HG03060 (cell line): ENCODE data around the gene PTPRD.

ENCODE experiments used
- ATAC-seq: cut with Tn5 transposase; IDR thresholded peaks from one replicate; pipeline ENCODE4 v1.9.1; 2021; ENCODE audit warnings: low read depth, moderate number of reproducible peaks; ENCODE audit not compliant: unreplicated experiment

Gene PTPRD

DNA sequence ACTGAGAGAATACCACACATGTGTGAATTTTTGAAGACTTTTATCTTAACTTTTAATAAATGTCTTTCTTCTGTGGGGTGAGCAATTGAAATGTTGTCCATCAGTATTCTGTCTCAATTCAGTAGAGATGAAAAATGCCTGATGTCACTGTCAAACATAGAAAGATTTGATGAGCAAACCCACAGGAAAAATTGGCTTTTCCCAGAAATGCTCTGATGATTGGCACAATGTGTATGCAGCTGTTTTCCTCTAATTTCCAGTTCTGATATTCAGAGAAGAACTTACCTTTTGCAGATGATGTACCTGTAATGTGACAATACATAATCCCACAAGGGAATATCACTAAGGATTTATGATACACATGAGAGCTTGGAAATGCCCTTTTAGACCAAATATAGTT, 340.0 kb downstream of the PTPRD start:
- no peak for ATAC-seq

DNA sequence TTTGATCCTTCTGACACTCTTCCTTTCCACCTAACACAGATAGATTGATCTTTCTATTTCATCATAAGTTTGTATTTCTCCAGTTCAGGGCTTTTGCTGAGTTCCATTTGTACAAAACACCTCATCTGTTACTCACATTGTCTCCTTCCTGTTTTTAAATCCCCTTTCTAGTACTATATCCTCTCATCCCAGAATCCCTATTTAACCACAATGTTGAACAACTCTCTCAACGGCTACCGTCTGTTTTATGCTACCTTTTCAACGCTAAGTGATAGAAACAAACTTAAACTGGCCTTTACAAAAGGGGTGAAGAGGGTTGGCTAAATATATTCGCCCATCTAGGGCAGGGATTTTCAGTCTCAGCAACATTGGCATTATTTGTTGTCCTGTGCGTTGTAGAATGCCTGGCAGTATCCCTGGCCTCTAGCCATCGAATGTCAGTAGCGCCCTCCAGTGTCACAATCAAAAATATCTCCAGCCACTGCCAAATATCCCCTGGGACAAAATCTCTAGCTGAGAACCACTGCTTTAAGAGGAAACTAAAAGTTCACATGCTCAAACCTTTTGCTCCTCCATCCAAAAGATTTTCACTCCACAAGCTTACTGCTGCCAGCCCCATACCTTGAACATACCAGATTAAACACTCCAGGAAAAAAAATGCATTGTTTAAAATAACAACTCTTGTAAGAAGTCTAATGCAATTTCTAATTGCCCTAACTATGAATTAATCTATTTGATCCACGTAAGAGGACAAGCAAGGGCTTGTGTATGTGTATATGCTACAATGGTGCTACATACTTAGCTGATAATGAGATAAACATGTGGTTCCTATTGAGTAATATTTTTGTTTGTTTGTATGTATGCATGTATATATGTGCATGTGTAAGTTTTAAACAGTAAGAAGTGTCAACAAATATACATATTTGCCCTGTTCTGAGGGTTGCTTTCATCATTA, 344.0 kb downstream of the PTPRD start:
- no peak for ATAC-seq

DNA sequence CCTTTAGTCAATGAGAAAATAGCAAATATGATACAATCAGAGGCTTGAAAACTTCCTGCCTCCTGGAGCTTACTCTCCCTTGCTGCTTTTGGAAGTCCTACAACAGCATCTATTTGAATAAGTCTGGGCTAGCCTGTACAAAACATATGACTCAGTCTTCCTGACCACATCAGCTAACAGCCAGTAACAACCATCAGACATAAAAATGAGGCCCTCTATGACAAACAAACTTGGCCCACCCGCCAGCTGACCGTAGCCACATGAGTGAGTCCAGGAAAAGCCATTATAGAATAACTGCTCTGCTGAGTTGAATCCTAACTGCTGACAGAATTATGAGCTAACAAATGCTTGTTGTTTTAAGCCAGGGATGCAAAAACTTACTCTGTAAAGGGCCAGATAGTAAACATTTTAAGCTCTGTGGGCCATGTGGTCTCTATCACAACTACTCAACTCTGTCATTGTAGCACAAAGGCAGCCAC, 347.6 kb downstream of the PTPRD start:
- no peak for ATAC-seq

DNA sequence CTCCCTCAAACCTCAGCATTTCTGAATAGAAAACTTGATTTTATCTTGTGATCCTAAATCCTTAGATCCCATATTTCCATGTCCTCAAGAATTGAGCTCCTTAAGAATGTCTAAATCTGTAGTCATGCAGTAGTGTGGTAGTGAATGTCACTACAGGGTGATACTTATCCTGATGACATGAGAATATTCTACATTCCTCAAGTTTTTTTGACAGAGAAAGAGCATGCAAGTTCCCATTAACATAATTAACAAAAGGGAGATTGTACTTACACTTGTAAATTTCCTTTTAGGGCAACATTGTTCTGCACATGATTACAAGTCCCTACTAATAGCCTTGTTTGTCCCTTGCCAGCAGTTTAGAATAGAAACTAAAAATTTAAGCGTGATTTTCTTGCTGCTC, 352.3 kb downstream of the PTPRD start:
- ATAC-seq, result no peak

DNA sequence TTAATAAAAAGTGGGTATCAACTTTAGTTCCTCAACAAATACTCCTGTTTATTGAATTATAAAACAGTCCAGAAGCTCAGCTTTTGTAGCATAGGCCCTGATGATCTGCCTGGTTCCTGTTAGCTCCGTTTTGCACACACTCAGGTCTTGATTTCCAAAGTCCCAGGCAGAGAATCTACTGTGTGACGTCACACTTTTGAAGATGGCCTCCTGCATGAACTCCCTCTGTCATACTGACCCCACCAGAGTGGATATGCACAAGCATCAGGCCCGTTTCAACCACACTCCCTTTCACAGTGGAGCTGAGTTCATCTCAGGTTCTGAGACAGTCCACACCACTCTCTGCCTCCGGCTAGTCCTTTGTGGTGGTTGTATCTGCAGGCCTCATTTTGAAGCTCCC, 353.1 kb downstream of the PTPRD start:
- no peak for ATAC-seq

DNA sequence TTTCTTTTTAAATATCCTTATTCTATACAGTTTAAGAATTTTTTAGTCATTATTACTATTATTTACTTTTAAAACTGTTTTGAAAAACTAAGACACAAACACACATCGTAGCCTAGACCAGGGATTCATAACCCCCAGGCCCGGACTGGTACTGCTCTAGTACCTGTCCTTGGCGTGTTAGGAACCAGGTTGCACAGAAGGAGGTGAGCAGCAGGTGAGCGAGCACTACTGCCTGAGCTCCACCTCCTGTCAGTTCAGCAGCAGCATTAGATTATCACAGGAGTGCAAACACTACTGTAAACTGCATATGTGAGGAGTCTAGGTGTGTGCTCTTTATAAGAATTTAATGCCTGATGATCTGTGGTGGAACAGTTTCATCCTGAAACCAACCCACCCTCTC, 357.0 kb downstream of the PTPRD start:
- no peak for ATAC-seq

DNA sequence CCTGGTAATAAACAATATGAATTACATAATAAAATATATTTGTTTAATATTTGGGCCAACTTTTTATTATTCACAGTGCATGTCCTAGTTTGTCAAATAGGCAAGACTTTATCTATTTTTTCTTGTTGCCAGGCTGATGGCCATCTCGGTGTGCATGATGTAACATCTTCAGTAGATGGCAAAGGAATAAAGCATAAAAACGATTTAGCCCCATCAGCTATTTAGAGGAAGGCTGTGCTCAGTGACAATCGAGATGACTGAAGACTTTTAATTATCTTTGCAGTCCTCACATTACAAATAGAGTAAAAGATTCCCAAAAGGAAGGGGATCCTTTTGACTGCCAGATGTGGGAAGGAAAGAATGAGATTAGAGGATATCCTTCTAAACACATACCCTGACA, 358.5 kb downstream of the PTPRD start:
- ATAC-seq, result no peak

DNA sequence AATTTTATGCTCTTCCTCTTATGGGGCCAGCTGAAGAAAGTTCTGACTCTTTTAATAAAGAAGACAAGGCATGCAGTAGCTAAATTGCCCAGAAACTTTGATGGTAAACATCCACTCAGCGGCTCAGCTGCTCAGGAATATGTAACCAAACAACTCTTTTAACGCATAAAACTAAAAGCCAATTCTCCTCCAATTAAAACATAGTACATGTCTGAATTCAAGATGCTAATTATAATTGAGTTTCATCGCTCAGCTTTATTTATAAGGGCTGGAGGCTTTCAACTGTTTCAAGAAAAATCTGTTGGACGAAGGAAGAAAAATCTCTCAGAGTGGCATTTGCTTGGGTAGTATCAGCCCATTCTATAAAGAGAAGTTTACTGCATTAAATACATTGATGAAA, 359.5 kb downstream of the PTPRD start:
- ATAC-seq, result no peak

DNA sequence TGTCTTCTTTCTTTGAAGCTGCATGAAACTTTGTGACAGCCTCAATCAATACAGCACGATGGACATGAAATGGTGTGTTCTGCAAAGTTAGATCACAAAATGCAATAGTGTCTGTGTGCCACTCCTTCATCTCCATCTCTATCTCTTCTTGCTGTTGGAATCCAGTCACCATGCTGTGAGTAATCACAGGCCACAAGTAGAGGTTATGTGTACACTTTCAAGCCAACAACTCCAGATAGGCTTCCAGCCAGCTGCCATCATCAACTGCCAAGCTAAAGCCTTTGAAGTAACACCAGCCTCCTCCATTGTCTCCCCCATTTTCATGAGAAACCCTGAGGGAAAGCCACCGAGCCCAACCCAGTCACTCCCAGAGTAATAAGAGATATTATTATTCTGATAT, 360.6 kb downstream of the PTPRD start:
- no peak for ATAC-seq

DNA sequence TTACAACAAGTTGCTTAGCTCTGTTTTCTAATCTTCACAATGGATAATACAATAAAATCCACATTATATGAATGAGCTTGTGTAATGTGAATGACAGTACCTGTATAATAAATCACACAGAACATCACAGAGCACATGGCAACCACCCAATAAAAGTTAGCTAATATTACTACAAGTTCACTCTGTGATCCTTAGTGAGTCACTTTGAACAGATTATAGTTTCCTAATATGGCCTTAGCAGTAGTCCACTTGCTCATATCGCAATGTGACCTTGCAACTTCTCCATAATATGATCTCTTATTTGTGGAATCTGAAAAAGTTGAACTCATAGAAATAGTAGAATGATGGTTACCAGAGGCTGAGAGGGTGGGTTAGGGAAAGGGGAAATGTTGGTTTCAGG, 361.3 kb downstream of the PTPRD start:
- no peak for ATAC-seq

DNA sequence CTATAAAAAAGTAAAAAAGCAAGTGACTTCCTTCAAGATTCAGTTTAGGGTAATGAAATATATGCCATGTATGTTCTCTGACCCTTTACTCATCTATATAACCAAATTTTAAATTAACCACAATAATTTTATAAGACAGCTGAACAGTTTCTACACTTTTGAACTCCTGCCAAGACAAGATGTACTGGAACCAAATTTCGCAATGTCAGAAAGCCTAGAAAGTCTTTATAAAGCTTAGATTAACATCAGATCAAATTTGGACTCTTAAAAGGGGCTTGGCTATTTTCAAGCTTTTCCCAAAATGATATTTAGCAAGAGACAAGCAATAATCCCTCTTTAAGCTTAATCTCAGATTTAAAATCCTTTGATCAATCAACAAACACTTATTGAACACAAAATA, 362.6 kb downstream of the PTPRD start:
- ATAC-seq, result no peak

DNA sequence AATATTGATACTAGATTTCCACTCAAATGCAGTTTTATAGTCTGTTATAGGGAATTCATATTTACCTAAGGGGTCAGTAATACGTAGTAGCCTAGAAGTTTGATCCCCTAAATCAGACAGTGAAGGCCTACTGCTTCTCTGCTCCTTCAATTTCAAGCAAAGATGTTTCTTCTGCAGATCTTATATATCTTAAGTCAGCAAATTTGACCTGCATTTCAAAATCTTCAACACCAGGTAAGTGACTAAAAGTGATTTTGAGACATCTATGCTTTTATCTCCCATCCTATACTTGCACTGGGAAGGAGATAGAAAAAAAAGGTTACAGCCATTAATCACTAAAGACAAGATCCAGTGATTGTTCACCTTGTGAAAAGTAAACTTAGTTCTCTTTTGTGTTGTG, 363.9 kb downstream of the PTPRD start:
- ATAC-seq, result no peak

DNA sequence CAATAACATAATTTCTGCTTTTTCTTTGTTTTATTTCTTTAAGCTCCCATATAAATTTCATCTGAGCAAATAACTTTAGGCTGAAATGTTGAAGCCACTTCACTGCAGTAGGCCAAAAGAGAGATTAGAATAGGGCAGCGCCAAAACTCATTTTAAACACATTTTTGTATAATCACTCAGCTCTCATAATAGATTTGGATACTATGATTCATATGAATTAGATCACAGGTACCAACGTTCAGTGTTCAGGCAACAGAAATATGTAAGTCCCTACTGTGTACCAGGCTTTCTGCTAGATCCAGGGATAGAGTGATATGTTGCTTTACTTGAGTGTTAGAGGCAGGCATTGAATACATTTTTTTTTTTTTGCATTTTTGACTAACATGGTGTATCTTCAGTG, 370.5 kb downstream of the PTPRD start:
- no peak for ATAC-seq

DNA sequence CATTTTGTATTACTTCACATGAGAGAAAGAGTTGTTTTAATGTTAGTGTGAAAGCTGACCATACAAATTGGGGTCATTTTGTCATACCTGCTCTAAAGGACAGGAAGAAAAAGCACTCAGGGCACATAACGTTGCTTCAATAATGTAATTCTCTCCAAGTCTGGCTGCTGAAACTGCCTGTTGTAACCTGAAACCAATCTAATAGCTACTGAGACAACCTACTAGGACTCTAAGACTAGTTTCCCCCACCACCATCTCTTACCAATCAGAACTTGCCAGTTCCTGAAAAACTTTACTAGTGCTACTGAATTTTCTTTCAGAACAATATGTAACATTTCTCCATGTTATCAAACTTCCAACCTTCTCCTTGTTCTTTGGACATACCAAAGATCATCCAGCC, 374.7 kb downstream of the PTPRD start:
- no peak for ATAC-seq

DNA sequence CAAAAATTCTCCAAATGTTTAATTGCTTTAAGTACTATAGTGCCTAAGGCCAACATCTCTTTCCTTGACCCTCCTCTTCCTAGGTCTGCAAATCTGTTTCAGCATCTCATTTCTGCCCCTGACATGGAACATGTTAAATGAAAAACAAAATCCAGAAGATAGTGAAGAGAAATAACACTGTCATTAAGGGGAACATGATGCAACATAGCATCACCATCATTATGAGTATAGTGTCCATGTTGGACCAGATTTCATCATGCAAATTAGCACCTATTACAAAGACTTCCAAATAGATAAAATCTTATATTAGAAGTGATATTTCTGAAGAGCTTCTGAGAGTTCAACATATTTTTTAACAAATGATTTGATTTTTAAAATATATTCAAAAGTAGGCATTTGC, 375.2 kb downstream of the PTPRD start:
- ATAC-seq, result no peak

DNA sequence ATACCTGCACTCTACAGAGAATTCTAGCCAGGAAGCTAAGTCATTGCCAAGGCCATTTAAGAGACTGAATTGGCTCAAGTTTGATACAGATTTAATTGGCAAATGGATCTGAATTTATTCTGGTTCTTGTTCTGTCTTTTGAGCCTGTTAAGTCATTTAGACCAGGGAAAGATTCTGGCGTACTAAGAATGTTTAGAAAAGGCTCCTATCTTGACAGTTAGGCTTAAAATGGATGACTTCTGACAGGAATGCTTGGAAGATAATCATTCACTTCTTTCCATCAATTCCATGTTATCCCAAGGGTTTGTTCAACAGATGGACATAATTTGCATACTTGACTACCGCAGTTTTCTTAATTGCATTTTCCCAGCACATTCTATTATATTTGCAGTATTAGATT, 376.6 kb downstream of the PTPRD start:
- no peak for ATAC-seq

DNA sequence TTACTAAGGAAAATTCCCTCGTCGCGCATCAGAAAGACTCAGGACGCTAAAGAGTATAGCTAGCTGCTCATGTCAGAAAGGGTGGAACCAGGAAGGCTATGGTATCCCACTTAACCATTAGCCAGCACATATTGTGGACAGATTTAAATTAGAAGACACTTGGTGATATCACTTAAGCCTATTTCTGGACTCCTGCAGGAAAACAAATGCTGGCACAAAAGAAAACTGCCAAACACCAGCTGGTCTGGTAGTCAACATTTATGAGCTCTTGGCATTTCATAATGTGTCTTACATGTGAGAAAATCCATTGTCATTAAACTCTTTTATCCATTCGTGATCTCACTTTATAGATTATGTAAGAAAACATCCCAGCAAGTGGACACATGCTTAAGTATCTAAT, 377.4 kb downstream of the PTPRD start:
- ATAC-seq, result no peak

DNA sequence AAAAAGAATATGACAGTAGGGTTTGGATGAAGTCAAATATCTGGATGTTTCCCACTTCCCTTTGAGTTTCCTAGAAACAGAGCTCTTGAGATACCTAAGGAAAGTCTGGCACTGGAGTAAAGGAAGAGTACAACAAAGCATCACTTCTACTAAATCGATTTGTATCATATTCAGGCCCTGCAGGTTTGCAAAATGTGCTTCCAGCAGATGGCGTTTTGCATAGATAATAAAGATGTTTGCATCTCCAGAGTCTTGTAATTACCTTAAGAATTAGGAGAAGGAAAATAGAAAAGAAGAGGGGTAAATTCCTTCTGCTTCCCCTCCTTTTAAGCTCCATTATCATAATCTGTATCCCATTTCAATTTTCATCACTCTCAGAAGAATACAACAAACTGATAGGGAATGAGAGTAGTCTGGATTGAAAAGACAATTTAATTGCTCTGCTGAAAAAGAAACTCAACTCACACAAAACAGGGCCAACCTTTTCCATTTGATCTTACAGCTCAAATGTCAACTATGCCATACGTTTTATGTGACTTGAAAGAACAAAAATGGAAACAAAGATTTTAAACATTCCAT, 380.4 kb downstream of the PTPRD start:
- no peak for ATAC-seq

DNA sequence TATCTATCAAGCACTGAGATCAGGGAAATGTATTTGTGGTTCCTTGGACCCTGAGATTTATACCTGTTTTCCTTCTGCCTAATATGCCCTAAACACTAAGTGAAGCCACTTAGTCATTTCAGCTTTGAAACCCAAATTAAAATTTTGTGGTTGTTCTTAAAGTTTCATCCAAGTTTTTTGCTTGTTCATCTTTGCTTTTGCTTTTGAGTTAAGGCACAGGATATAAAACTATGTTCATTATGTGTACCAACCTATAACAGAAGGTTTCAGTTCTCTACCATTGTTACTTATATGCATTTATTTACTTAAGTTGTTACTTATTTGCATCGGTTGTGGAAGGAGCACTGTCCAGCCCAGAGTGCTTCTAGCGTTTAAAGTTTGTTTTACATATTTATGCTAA, 382.3 kb downstream of the PTPRD start:
- ATAC-seq, result peak; percentile 83

DNA sequence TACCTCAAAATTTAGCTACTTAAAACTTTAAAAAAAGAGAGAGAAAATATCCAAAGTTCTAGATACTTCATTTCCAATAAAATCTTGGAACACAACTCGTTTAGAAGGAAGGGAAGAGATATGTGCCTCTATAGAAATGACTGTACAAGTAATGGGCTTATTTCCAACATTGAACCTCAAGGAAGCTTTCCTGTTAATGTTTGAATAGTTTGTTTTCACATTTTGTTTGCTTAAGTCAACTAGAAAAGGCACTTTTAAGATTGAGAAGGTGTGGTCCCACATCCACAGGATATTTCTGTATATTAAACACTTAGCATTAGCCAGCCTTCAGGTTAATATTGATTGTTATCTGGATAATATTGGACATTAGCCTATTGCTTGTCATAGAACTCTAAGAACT, 384.7 kb downstream of the PTPRD start:
- no peak for ATAC-seq

DNA sequence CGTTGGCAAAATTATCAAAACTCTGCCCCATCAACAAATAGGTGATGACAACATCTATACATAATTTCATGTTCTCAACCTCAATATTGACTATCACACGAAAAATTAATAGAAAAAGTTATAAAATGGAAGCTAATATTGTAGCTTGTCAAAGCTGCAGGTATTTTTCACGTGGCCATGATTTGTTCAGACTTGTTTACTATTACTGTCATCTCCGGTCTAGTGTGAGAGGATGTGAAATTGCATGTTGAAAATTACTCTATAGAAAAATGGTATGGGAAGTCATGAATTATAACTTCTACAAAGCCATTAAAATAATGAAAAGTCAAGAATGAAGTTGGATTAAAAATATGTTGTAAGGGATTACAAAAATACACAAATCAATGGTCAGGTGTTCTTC, 385.8 kb downstream of the PTPRD start:
- no peak for ATAC-seq

DNA sequence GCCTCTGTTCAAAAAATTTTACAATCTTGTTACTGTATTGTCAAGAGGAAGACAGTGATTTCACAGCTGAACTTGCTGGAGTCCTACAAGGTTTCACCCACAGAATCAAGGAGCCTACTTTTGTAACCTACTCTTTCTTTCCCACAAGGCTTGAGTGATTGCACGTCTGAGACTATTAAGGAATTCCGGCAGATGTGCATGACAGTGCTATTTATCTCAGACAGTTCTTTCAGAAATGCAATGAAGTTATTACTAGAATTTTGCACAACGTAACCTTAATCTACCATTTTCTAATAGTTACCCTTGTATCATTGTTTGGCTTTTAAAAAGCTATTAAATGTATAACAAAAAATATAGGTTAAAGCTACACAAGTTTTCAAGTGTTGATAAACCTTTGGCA, 400.1 kb downstream of the PTPRD start:
- no peak for ATAC-seq
